HG03060 (cell line): ENCODE data around the gene MACROD2.
"Not testable (repeated sequence)": the region's sequence is repeated elsewhere in the genome, so short reads cannot be mapped to it uniquely, and the experiment has no call there.

Experiments used
- ATAC-seq: cut with Tn5 transposase; IDR thresholded peaks from one replicate; pipeline ENCODE4 v1.9.1; 2021; ENCODE audit warnings: low read depth, moderate number of reproducible peaks; ENCODE audit not compliant: unreplicated experiment

The MACROD2 gene

DNA sequence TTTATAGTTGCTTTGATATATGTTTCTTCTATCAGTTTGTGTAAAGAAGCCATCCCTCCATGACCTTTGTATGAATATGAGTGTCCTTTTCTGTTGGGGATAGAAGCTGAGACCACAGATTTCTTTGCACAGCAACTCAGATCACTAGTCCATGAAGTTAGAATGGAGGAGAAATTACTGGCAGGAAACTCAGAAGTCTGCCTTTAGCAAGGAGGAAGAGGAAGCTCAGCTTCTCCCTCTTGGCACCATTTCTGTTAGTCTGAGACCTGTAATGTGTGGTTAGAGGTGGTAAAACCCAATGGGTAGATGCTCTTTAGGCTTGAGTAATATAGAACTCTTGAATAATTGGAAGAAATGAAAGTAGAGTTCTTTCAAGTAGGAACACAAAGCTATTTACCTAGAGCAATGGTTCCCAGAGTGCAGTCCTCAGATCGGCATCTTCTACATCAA is 1337.4 kb downstream of the MACROD2 start:
- peak; percentile 70 for ATAC-seq

- no peak for ATAC-seq
Measured at GRCh38 chr20:15333170-15333569, 1337.9 kb downstream of the MACROD2 start.

GRCh38 chr20:15336011-15336410 is 1340.7 kb downstream of the MACROD2 start:
- ATAC-seq: no peak

DNA sequence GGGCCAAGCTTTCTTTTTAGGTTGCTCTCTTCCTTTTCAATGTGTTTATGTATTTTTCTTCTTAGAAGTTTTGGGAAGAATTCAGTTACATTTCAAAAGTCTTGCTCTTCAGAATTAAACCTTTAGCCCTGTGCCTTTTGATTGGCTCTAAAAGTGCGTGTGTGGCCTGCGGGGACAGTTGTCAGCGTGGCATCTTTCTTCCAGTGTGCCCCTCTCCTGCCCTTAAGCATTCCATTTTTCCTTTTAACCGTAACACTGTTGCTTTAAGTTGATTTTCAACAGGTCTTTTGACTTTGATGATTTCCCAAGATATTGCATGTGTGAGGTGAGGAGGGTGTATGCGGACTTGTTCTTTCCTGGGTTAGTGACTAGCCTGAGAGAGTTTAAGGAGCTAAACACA is 1341.2 kb downstream of the MACROD2 start:
- ATAC-seq: no peak

GRCh38 chr20:15339264-15339663 is 1343.9 kb downstream of the MACROD2 start:
- no peak for ATAC-seq

DNA sequence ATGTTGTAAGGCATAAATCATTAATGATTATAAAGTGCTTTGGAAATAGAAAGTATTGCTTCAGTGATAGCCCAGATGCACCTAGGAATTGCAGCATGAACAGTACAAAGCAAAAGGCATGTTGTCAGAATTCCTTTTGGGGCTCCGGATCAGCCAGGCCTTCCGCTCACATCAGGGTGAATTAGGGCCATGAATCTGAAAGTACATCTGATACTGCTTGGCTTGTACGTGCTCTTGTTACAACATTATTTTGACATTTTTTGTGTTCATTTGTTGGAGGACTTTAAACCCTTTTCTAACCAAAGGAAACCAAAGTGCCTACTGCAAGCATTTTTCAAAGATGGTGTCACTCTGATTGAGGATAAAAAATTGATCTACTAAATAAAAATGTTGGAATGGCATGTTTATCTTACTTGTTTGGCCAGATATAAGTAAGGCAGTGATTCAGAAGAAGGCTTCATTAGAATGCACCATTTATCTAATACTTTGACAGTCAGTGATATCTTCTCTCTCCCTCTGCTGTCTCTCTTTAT is 1347.7 kb downstream of the MACROD2 start:
- no peak for ATAC-seq

GRCh38 chr20:15345287-15345686 is 1350.0 kb downstream of the MACROD2 start:
- no peak for ATAC-seq

DNA sequence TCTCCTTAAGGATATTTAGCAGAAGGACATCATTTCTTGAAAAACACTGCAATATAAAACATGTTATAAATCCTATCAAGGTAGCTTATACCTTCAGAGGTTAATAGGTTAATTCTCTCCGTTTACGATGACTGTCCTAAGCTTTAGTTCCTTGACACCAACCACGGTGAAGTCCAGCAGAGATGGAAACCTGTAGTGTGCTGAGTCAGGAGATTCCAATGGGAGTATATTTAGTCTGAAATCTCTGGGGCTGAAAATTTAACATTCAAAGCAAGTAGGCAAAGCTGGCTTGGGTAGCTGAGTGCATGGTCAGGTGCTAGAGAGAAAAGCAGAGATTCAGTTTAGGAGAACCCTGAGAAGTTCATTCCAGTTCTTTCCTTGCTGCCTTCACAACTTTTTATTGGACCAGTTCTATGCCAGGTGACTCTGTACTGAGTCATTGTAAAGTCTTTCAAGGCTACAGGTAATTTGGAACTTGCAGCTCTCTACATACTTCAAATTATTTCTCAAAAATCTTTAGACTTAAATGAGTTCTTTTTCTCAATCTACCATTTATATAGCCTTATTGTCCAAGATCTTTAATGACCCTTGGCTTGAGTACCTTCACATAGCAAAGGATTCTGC is 1351.5 kb downstream of the MACROD2 start:
- ATAC-seq: no peak

GRCh38 chr20:15359056-15359455 is 1363.7 kb downstream of the MACROD2 start:
- no peak for ATAC-seq

- ATAC-seq: no peak
Measured at GRCh38 chr20:15362849-15363248, 1367.5 kb downstream of the MACROD2 start.

GRCh38 chr20:15364781-15365180 is 1369.5 kb downstream of the MACROD2 start:
- no peak for ATAC-seq

DNA sequence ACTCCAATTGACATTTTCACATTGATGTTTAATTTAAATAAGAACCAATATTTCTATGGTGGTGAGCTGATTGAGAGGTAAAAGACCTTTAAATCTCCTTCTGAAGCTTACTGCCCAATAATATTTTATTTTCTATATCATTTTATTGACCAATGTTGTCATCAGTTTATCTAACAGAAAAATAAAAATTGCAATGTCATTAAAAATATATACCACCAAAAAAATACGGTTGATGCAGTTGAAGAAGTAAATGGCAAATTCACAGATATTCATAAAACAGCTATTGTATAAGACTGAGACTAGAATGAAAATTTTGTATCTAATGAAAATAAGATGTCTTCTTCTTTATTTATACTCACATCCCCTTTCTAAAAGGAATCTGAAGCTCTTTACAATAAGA is 1375.1 kb downstream of the MACROD2 start:
- no peak for ATAC-seq

DNA sequence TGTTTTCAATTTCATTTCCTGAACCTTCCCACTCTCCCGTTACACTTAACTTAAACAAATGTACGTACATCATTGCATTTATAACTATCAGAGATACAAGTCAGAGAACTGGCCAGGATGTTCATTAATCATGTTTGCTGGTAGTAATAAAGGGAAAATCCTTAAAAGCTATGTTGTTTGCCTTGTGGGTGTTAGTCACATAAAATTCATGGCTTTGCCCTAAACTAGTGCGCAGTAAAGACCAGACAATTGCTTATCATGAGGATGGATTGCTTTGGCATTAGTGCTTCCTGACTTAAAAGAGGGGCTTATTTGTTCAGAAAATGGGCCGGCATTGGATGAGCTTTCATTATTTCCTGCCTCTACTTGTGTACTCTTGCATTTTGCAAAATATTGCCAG is 1379.4 kb downstream of the MACROD2 start:
- ATAC-seq: no peak

DNA sequence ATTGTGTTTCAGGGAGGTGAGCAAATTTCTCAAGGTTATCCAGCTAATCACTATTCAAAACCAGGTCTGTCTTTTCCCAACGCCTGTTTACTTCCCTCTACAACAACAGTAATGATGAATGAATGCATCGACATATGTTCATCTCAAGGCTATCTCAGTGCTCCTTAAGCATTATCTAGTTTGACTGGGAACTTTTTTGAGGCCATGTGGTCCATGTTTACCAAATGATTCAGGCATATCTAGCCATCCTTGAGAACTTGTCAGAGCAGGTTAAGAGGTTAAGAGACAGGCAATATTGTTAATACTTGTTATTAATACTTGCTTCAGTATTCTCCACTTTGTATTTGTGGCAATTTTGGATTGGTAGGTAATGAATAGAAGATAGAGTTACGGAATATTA is 1380.5 kb downstream of the MACROD2 start:
- no peak for ATAC-seq

- not testable (repeated sequence) for ATAC-seq
Measured at GRCh38 chr20:15377603-15378002, 1382.3 kb downstream of the MACROD2 start.

GRCh38 chr20:15378151-15378550 is 1382.8 kb downstream of the MACROD2 start:
- no peak for ATAC-seq

DNA sequence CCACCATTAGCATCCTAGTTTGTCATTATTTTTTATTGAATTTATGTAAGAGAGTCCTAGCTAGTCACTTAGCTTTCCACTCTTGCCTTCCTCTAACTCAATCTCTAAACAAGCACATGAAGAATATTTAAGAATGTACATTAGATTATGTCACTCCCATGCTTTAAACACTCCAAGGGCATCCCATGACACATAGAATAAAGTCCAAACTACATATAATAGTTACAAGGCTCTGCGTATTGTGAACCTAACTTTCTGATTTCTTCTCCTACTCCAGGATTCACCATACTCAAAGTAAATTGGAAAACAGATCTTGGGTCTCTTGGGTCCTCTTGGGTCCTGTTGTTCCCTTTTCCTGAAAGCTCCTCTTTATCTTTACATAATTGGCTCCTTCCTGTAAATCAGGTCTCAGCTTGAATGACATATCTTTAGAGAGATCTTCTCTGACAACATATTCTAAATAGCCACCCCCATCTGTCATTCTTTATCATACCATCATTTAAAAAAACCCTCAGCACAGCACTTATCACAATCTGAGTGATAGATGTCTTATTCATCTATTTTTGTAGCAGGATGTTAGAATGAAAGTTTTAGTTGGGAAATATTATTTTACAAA is 1384.5 kb downstream of the MACROD2 start:
- ATAC-seq: no peak

- ATAC-seq: no peak
Measured at GRCh38 chr20:15380770-15381169, 1385.5 kb downstream of the MACROD2 start.

DNA sequence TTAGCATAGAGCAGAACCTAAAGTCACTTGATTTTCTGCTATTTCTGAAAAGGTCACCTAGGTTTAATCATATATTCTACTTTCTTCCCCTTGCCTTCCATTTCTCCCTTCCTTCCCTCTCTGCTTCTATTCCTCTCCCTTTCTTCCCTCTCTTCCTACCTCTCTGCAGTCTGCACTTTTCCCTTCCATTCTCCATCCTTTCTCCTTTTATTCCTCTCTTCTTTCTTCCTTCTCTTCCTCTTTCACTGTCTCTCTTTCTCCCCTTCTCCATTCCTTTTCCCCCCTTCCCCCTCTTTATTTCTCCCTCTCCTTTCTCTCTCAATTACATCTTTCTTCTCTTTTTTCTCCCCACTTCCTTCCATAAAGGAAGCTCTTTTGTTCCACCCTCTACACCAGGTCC is 1391.9 kb downstream of the MACROD2 start:
- no peak for ATAC-seq

GRCh38 chr20:15395457-15395856 is 1400.1 kb downstream of the MACROD2 start:
- no peak for ATAC-seq

DNA sequence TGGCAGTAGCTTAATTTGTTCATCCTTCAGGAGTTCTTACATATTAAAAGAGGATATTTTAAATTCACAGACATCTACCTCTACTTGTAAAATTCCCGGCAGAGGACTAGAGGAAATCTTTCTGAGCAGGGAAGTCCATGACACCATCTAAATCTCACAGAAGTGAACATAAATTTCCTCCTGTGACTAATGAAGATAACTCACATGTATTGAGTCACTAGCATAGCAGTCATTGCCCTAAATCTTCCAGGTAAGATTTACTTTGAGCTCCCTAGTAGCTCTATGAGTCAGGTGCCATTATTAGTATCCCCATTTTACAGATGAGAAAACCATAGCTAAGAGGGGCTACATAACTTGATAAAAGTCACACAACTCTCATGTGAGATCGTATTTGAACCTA is 1400.7 kb downstream of the MACROD2 start:
- no peak for ATAC-seq

GRCh38 chr20:15396900-15397299 is 1401.6 kb downstream of the MACROD2 start:
- no peak for ATAC-seq
